ENCODE data around the gene CCN6. TPM values are rescaled to one million over a fixed set of nuclear protein-coding genes. Genes with fewer than 3 reads are reported as not detected.
A peak's percentile ranks its signal among the peaks of the same experiment; 100 is the strongest.

The CCN6 gene
- total RNA-seq, 1 donor from 2014 or later: not detected

GRCh38 chr6:112062966-112063365 is 9.1 kb downstream of the CCN6 start:
- no peaks in the 10 kb centered on the region for H3K4me1 Mint-ChIP-seq (ENCODE audit: low read depth)
- no peaks in the 10 kb centered on the region for H3K27me3 Mint-ChIP-seq
- no peak for DNase-seq (ENCODE audit: low spot score, unreplicated experiment)
- H3K9me3 Mint-ChIP-seq (ENCODE audit: low read depth): no peaks in the 10 kb centered on the region
- TF ChIP-seq CTCF (IDR thresholded peaks at IDR 0.05; ENCODE audit: unreplicated experiment): no peak
- H3K27ac Mint-ChIP-seq: no peak overlapping the region
- no peaks in the 10 kb centered on the region for H3K36me3 Mint-ChIP-seq (ENCODE audit: insufficient read depth)
- no peak overlapping the region for H3K4me3 Mint-ChIP-seq (ENCODE audit: low read depth)

- no peaks in the 10 kb centered on the region for H3K27me3 Mint-ChIP-seq
- no peaks in the 10 kb centered on the region for H3K9me3 Mint-ChIP-seq (ENCODE audit: low read depth)
- H3K4me3 Mint-ChIP-seq (ENCODE audit: low read depth): no peak overlapping the region
- no peak for DNase-seq (ENCODE audit: low spot score, unreplicated experiment)
- no peaks in the 10 kb centered on the region for H3K4me1 Mint-ChIP-seq (ENCODE audit: low read depth)
- no peaks in the 10 kb centered on the region for H3K36me3 Mint-ChIP-seq (ENCODE audit: insufficient read depth)
- no peak for TF ChIP-seq CTCF (IDR thresholded peaks at IDR 0.05; ENCODE audit: unreplicated experiment)
- no peak overlapping the region for H3K27ac Mint-ChIP-seq
Observed at GRCh38 chr6:112065426-112065986, 11.6 kb downstream of the CCN6 start.

- no peaks in the 10 kb centered on the region for H3K36me3 Mint-ChIP-seq (ENCODE audit: insufficient read depth)
- H3K4me1 Mint-ChIP-seq (ENCODE audit: low read depth): no peaks in the 10 kb centered on the region
Observed at GRCh38 chr6:112066606-112067005, 12.7 kb downstream of the CCN6 start.

GRCh38 chr6:112081569-112081968 is 27.7 kb downstream of the CCN6 start:
- H3K36me3 Mint-ChIP-seq (ENCODE audit: insufficient read depth): no peaks in the 10 kb centered on the region
- DNase-seq (ENCODE audit: low spot score, unreplicated experiment): no peak
- no peak overlapping the region for H3K27ac Mint-ChIP-seq
- TF ChIP-seq CTCF (IDR thresholded peaks at IDR 0.05; ENCODE audit: unreplicated experiment): no peak
- H3K27me3 Mint-ChIP-seq: no peaks in the 10 kb centered on the region
- H3K4me3 Mint-ChIP-seq (ENCODE audit: low read depth): no peak overlapping the region
- H3K9me3 Mint-ChIP-seq (ENCODE audit: low read depth): no peaks in the 10 kb centered on the region
- H3K4me1 Mint-ChIP-seq (ENCODE audit: low read depth): peaks cover 2% of the 10 kb centered on the region

More at GRCh38 chr6:112066606-112067005, 12.7 kb downstream of the CCN6 start:
- H3K4me3 Mint-ChIP-seq (ENCODE audit: low read depth): no peak overlapping the region
- no peak for DNase-seq (ENCODE audit: low spot score, unreplicated experiment)
- H3K27ac Mint-ChIP-seq: no peak overlapping the region
- no peak for TF ChIP-seq CTCF (IDR thresholded peaks at IDR 0.05; ENCODE audit: unreplicated experiment)
- H3K9me3 Mint-ChIP-seq (ENCODE audit: low read depth): no peaks in the 10 kb centered on the region
- H3K27me3 Mint-ChIP-seq: no peaks in the 10 kb centered on the region

GRCh38 chr6:112085286-112086065 is 31.6 kb downstream of the CCN6 start:
- Mint-ChIP-seq H3K9me3 (ENCODE audit: low read depth) (no peaks in the 10 kb centered on the region), H3K27me3 (no peaks in the 10 kb centered on the region), H3K4me1 (ENCODE audit: low read depth) (peaks cover 2% of the 10 kb centered on the region), H3K27ac (no peak overlapping the region), H3K4me3 (ENCODE audit: low read depth) (peak overlapping the region; percentile 57), H3K36me3 (ENCODE audit: insufficient read depth) (no peaks in the 10 kb centered on the region)
- TF ChIP-seq CTCF (IDR thresholded peaks at IDR 0.05; ENCODE audit: unreplicated experiment): no peak
- DNase-seq (ENCODE audit: low spot score, unreplicated experiment): no peak

All from progenitor cell of endocrine pancreas (in vitro differentiated cells).